ENCODE data around the gene RAB44. TPM values are rescaled to one million over a fixed set of nuclear protein-coding genes. Genes with fewer than 3 reads are reported as not detected.
A peak's percentile ranks its signal among the peaks of the same experiment; 100 is the strongest.
"Not testable (repeated sequence)": the region's sequence is repeated elsewhere in the genome, so short reads cannot be mapped to it uniquely, and the experiment has no call there.

RAB44 gene
- total and polyA plus RNA-seq, 9 of the 15 experiments (the other 6 are each of a cell fraction or from before 2014, with no cell fraction given), result not detected

GRCh38 chr6:36654469-36654868 is 43.2 kb upstream of the RAB44 start:
- H3K27ac ChIP-seq (ENCODE audit: extremely low read depth, low read depth, low read length); H3K36me3 ChIP-seq (ENCODE audit: control insufficient read depth, insufficient read depth, low read length); H3K4me2 ChIP-seq (ENCODE audit: insufficient read depth, low read length); H2AFZ ChIP-seq (ENCODE audit: low read depth, low read length); intact Hi-C loops (cut with micrococcal nuclease); H3K9me1 ChIP-seq (ENCODE audit: control insufficient read depth, insufficient read depth, low read length); CTCF ChIA-PET (ENCODE audit: low intra/inter-chr PET ratio); in situ Hi-C loops (cut with MboI); H3K4me3 ChIP-seq; H4K20me1 ChIP-seq (replicated peaks; ENCODE audit: control insufficient read depth, insufficient read depth, low read length); H3K9me3 ChIP-seq (replicated peaks; ENCODE audit: control insufficient read depth, insufficient read depth, low read depth, low read length); H3K79me2 ChIP-seq (ENCODE audit: control insufficient read depth, insufficient read depth, low read length); H3K9ac ChIP-seq (ENCODE audit: insufficient read depth in 1 of 2, low read depth in 2 of 2, low read length in 2 of 2); BruUV-seq (replicated peaks); FAIRE-seq; ATAC-seq; DNase-seq (ENCODE audit: extremely low read depth in 1 of 4, low spot score in 3 of 4): not testable (repeated sequence)
- H3K4me1 ChIP-seq (replicated peaks in 1 of 2; ENCODE audit: control insufficient read depth in 2 of 2, insufficient read depth in 2 of 2, low read length in 2 of 2), result peaks cover 0 to 15% of the 10 kb centered on the region in 2 experiments; a peak in 3 of 5 replicates
- POLR2A ChIA-PET, result interaction anchor here (0.6 to 1.9 kb wide), 4 partner anchors 10 to 47 kb away, joined by 3 to 8 read pairs (median 3); no protein-coding TSS in a partner anchor
- TF ChIP-seq CBX2 (IDR thresholded peaks at IDR 0.05; ENCODE audit: insufficient read depth, low read length, poor library complexity, severe bottlenecking), result peak; percentile 56
- WGBS (ENCODE audit: insufficient coverage, low coverage, missing lambda C conversion rate), result 5% methylated on average over 5 of the region's 5 CpGs
- H3K27me3 ChIP-seq (ENCODE audit: control insufficient read depth in 2 of 2, insufficient read depth in 2 of 2, low read length in 2 of 2), result peaks cover 48 to 51% of the 10 kb centered on the region in 2 experiments

GRCh38 chr6:36655085-36655724 is 42.4 kb upstream of the RAB44 start:
- WGBS (ENCODE audit: insufficient coverage, low coverage, missing lambda C conversion rate), result under 1% methylated on average over 6 of the region's 6 CpGs
- H3K27ac ChIP-seq (ENCODE audit: extremely low read depth, low read depth, low read length), result no peak overlapping the region
- FAIRE-seq (no peak), DNase-seq (ENCODE audit: extremely low read depth in 1 of 4, low spot score in 3 of 4) (no peak), ATAC-seq (no peak)
- no peaks in the 10 kb centered on the region for H4K20me1 ChIP-seq (replicated peaks; ENCODE audit: control insufficient read depth, insufficient read depth, low read length)
- no peak overlapping the region for H3K4me2 ChIP-seq (ENCODE audit: insufficient read depth, low read length)
- H3K36me3 ChIP-seq (ENCODE audit: control insufficient read depth, insufficient read depth, low read length), result no peaks in the 10 kb centered on the region
- peaks cover 2 to 8% of the 10 kb centered on the region in 2 experiments; a peak in 3 of 5 replicates for H3K4me1 ChIP-seq (replicated peaks in 1 of 2; ENCODE audit: control insufficient read depth in 2 of 2, insufficient read depth in 2 of 2, low read length in 2 of 2)
- in situ Hi-C loops (cut with MboI), result no loop called here
- H3K4me3 ChIP-seq, result no peak overlapping the region
- intact Hi-C loops (cut with micrococcal nuclease), result no loop called here
- BruUV-seq (replicated peaks), result no TSS peak
- no peak overlapping the region for H3K9ac ChIP-seq (ENCODE audit: insufficient read depth in 1 of 2, low read depth in 2 of 2, low read length in 2 of 2)
- CTCF ChIA-PET (ENCODE audit: low intra/inter-chr PET ratio), result no interaction called here
- H3K9me1 ChIP-seq (ENCODE audit: control insufficient read depth, insufficient read depth, low read length), result no peaks in the 10 kb centered on the region
- no peak for TF ChIP-seq CREM (IDR thresholded peaks at IDR 0.05; ENCODE audit: low read depth)
- TF ChIP-seq MLLT1 (IDR thresholded peaks at IDR 0.05), result no peak
- TF ChIP-seq ZNF75A (CRISPR knock-in tag; IDR thresholded peaks at IDR 0.05), result no peak
- POLR2A ChIA-PET, result interaction anchor here (0.8 to 1.9 kb wide), 4 partner anchors 9 to 22 kb away, joined by 3 to 8 read pairs (median 3); no protein-coding TSS in a partner anchor
- no peaks in the 10 kb centered on the region for H3K79me2 ChIP-seq (ENCODE audit: control insufficient read depth, insufficient read depth, low read length)
- H3K9me3 ChIP-seq (replicated peaks; ENCODE audit: control insufficient read depth, insufficient read depth, low read depth, low read length), result no peaks in the 10 kb centered on the region
- no peak overlapping the region for H2AFZ ChIP-seq (ENCODE audit: low read depth, low read length)
- peaks cover 48 to 52% of the 10 kb centered on the region in 2 experiments for H3K27me3 ChIP-seq (ENCODE audit: control insufficient read depth in 2 of 2, insufficient read depth in 2 of 2, low read length in 2 of 2)

Measured in K562 (cell line).